Measurements from ENCODE around the gene NHS.

Gene NHS

DNA sequence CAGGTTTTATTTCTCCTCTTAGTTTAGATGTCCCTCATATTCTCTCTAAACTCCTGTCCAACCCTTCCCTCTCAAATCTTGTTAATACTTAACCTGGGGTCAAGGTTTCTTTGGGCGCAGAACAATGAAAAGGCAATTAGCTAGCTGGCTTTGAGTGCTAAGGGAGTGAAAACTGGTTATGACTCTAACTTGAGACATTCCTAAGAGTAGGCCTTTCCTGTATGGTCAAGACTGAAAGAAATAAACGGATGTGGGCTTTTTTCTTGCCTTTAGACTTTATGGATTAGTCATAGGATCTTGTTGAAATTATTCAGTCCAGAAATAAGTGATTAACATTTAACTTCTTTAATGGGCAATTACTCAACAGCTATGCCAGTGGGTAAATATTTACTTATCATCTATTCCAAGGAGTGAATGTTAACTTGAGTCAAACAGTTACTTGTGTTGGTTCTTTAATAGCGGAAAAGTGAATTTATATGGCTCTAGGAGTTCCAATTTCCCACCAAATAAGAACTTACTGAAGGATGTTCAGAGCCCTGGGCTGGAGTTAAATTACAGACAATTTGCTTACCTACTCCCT is 220.5 kb downstream of the NHS start:
- no peak for DNase-seq

DNA sequence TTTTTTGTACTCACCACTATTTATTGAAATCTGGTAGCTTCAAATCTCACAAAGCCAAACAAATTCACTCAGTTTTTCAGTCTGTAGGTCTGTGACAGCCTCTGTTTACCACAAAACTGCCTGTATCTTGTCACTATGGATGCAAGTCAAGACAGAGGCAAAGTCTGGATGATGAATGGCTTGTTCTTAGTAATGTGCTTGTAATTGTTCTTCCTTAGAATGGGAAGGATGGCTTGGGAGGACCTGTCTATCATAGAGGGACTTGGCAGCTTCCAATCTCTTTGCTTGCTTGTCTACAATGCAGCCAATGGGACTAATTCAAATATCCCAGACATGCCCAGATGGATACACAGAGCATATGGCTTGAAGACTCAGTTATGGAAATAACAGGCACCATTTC is 221.1 kb downstream of the NHS start:
- DNase-seq, result no peak

DNA sequence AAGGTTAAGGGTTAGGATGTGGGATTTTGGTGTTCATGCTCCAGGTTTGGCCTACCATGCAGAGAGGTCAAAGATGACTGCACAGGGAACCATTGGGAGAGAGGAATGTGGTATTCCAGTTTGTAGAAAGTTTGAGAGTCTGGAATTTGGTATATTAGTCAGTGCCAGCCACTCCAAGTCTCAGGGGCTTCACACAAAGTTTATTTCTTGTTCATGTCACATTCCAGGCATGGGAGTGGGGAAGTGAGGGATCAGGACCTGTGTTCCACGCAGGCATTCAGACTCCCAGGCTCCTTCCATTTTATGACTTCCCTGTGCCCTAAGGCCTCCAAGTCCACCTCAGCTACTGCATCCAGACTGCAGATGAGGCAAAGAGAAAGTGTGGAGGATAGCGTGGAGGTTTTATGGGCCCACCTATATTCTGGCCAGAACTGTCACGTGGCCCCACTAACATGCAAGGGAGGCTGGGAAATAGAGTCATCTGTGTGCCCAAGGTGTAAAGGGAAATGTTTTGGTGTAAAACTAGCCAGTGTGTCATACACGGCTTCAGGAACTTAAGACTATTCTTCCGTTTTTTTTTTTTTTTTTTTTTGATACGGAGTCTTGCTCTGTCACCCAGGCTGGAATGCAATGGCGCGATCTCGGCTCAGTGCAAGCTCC is 221.7 kb downstream of the NHS start:
- no peak for DNase-seq

DNA sequence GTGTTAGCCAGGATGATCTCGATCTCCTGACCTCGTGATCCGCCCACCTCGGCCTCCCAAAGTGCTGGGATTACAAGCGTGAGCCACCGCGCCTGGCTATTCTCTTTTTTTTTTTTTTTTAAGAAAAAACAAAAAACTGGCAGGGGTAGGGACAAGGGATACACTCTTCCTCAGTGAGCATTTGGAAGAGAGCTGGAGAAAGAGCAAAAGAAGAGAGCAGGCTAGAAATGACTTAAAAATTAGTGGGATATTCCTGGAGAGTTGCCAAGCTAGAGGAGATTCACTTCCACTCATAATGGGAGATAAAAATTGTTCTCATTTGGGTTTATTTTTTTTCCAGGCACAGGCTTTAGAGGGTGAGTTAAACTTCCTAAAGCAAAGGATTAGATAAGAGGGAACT is 222.3 kb downstream of the NHS start:
- DNase-seq, result no peak

DNA sequence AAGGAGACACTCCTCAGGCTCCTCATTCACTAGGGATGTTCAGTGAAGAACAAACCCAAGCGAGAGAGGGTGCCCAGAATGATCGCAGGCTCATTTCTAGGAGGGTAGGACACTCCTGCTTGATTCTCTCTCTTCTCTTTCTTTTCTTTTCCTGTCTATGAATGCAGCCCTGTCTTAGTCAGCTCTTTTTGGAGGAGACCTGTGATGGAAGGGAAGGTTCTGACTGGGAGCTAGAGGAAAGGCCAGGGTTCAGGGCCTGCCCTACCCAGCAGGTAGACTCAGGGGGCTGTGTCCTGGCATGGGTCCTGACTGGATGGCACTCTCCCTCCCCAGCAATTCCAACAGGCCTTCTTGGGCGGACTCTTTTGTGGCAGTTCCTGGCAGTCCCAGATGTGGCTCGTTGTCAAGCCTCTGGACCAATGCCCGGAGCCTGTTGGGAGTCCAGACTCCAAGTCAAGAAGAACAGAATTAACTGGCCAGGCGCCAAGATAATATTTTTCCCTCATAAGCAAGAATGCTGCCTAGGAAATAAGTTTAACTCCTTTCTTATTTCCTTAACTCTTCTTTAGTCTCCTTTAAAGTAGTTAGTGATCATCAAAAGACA is 222.9 kb downstream of the NHS start:
- no peak for DNase-seq

DNA sequence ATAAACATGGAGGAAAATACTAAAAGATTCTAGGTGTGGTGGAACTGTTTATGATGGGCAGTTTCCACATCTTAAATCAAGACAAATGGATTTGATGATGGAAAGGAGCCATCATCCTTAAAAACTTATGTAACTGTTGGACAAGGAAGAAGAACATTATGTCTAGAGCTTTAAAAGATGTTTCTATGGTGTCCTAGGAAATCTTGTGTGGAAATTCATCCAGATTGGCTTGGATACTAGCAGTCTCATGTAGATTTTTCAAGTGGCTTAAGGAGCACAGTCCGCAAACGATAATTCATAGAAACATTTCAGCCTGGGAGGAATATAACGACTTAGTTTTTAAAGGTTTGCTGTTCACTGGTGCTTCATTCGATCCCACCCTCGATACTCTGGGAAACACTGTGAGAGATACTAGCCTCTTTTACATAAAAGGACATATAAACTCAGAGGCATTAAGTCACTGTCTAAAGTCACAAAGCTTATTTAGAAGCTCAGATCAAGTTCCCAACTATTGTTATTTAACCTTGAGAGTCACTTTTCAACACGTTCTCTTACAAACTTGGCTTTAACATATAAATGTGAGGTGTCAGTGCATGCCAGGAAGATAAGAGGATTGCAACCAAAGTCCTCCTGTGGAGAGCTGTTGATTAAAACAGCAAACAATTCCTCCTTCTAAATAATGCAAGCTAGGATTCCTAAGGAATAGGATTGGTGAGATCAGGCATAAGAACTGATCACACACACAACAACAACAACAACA is 226.6 kb downstream of the NHS start:
- DNase-seq, result no peak

DNA sequence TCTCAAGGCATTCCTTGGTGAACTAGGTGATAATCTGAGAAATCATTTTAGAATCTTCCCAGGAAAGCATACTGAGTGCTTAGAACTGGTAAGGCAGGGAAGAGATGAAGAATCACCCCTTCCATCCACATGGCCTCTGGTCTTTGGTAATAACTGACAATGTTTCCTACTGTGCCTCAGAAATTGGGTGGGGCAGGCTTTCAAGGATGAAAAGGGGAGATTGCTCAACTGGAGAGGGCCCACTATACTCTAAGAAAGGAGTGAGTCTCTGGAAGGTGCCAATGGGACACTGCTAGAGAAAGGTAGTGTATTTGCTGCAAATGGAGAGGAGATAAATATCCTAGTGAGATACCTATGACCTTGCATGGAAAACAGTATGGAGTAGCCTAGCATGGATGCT is 227.2 kb downstream of the NHS start:
- no peak for DNase-seq

DNA sequence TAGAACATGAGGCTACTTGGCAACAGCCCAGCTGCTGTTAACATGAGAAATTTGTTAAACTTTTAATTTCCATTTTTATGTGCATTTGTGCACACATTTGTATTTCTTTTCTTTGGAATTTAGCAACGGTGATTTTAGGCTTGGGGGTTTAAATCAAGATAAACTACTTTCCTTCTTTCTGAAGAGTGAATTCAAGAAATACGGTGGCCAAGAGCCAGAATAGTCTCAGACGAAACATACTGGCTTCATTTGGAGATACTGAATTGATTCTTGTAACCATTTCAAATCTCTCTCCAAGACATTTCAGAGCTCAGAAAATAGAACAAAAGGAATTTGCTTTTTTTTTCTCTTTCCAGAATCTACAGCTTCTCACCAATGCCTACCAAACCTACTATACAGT is 228.2 kb downstream of the NHS start:
- no peak for DNase-seq

DNA sequence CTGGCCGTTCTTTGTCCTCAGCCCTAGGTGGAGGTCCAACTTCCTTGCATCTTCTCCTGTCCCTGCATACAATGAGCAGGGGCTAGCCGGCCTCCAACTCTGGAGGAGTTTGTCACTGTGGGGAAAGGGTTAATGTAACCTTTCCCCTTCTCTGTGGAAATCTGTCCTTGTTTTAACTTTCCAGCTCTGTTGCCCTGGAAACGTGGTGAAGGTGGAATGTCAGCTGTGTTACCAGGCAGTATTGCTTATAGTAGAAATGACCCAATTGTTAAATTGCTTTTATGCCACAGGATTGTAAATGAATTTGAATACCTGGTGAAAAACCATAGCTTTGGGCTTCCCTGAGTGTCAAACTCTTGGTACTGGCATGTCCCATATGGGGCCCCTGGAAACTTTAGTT is 230.7 kb downstream of the NHS start:
- no peak for DNase-seq

DNA sequence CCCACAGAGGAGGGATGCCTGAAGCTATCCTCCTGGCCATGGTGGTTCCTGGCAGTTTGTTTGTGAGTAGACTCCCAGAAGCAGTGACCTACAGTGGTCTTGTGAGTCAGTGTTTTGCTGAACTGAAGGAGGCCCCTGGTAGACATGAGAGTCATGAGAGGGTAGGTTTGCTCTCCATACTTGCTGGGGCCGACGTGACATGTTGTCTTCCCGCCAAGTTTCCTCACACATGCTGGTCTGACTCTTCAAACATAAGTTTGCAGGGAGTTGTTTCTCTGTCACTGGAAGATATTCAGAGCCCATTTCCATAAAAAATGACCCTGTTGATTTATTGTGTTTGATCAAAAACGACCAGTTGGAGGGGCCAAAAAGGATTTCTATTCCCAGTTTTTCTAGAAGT is 231.2 kb downstream of the NHS start:
- no peak for DNase-seq

DNA sequence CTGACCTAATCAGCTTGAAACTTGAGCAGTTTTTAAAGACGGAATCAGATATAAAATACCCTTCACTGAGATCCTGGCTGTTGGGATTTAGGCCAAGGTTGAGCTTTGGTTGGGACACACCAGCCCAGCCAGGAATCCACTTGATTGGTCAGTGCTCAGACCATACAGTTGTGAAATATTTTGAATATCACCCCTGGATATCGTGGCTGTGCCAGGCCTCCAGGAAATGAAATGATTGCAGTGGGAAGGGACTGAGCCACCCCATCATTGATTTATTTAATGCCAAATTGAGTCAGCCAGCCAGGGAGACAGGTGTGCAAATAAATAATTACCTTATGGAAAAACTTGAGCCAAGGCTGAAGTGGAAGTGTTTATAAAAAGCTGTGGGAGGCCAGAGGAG is 233.9 kb downstream of the NHS start:
- no peak for DNase-seq

DNA sequence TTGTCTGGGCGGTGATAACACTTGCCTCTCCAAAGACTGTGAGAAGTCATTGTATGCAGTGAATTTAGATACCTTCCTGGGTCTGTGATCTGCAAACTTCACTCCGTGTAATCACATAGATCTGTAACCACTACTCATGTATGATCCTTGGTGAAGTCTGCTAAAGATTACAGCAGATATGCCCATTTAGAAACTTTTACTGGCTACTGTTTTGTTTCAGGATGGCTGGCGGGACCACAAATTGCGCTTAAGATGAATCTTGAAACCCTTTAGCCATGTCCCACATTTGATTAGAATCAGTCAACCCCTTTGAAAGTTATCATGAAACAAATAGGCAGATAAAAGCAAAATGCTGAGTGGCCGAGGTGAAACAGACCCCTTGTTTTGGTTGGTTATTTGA is 235.8 kb downstream of the NHS start:
- no peak for DNase-seq

DNA sequence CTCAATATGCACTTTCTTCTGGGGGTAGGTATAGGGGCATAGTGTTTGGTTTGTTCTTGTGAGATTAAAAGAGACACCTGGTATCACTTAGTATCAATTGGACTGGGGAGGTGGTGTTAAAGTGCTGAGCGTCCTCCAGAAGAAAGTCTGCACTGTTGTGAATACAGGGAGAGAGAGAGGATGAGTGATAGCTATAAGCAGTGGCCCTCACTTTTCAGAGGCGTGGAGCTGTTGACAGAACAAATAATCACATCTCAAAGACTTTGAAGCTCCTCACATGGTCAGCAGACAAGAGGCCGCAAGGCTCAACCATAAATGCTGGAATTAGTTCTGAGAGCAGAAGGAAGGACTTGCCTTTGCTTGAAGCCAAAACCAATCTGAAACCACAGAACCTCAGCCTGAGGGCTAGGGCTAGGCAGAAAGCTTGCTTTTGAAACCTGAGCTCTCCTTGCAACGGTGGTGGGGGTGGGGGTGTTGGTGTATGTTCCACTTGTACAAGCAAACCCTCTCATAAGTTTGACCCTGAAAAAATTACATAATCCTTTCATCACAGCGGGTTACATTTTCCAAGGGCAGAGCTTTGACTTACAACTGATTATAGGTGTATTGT is 239.1 kb downstream of the NHS start:
- no peak for DNase-seq

DNA sequence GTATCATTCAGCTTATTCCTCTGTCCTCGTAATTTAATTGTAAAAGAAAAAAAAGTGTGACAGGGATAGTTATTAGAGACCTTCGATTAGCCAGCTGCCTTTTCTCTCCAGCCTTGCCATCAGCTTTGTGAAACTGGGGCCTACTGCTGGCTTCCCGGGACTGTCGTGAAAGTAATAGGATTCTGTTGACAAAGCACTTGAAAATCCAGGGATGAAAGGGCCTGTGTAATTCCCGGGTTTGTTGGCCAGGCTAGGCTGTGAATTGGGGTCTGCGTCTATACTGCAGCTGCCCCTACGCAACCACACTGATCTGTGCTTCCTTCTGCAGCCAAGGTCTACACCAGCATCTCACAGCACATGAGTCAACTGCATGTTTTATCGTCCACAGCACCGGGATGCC is 241.9 kb downstream of the NHS start:
- no peak for DNase-seq

DNA sequence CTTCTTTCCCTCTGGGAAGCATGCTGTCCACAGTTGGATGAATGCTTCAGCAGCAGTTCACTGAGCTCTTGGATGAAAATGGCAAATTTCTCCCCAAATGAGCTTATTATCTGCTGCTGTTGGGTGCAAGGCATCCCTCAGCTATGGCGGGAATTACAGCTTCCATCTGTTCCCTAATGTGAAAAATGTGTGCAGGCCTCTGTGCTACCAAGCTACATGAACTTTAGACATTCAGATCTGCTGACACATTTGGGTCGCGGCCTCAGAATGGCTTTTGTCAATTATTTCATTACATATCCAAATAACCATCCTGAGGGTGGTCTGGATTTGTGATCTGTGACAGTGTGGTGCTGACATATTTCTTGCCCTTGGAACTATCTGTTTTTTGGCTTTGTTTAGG is 242.8 kb downstream of the NHS start:
- no peak for DNase-seq

DNA sequence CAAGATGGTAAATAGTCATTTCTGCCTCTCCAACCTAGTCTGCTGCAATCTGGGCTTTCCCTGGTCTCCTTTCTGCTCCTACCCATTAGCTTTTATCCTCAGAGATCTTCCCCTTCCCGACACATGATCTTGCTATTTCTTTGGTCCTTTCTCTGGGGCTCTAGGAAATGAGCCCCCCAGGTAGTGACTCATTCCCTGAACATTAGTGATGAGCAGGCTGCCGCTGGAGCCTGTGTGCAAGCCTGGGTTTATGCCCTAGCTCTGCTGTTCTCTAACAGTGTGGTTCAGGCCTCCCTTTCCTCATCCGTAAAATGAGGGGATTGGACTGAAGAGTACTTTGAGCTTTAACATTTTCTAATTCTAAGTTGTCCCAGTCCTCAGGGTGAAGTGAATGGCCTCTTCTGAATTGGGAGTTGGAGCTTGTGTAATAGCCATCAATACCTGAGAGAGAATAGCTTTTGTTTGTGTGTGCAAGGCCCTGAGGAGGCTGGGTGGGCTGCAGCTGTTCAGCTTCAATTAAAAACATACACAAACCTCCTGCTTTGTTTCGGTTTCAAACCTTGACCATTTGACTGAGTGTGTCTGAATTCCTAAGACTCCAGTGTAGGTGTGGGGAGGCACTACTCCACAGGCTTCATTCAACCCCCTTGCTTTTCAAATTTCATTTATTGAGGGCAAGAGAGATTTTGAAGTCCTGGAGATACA is 246.7 kb downstream of the NHS start:
- DNase-seq, result no peak

DNA sequence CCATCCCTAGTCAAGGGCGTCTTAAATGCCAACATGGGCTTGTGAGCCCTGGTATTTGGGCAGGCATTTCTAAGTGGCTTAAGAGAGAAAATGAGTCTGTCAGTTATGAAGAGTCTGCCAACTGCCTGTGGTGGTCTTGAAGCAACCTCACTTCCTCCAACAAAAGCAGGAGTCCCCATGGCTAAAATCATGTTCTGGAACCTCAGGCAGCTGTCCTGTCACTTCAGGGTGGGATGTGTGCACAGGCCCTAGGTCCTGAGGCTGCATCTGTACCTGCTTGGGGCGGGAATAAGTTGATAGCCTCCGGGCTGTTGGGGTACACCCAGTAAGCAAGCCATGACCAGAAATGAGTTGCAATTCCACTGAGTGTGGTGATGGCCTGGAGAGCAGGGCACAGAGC is 247.3 kb downstream of the NHS start:
- DNase-seq, result no peak

DNA sequence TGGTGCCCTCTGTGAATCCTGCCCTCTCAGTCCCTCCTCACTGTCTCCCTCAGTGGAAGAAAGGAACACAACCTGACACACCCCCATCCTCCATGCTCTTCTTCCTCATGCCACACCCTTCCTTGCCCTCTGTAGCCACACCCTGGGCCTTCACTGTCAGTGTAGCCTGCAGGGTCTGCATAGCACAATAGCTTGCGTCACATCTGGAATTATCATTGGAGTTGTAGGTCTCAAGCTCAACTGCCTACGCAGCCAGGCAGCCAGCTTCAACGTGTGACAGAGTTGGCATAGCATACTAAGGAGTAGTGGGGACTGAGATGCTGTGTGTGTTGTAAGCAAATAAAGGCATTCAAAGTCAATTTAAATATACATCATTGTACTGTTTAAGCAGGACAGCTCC is 248.8 kb downstream of the NHS start:
- no peak for DNase-seq

DNA sequence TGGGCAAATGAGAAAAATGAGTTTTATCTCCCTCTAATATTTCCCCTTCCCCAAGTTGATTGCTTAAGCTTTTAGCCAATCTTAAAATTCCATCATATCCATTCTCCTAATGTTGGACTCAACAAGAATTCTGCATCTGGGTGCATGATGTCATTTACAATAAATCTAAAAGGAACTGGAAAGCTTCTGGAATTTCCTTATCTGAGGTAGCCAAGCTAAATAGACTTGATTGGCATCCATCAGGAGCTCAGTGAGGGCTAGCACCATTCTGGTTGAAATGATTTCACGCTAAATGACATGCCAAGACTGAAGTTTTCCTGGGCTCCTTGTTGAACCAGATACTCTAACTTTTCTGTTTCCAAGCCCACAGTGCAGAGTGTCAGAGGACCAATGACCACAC is 252.0 kb downstream of the NHS start:
- no peak for DNase-seq

DNA sequence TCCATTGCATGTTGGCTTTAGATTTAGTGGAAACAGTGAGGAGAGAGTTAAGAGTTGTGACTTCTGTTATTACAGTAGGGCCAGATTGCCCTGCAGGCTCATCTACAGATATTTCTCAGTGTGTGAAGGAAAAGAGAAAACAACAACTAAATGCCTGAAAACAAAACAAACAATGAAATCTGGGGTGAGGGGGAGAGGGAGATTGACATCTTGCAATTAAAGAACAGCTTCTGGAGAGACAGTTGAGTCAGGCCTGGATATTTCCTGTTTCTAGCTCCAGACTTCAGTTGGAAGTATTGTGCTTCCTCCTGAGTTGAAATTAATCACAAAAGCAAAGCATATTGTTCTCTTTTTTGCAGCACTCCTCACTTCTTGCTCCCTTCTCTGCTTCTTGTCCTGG is 254.0 kb downstream of the NHS start:
- DNase-seq, result no peak

DNA sequence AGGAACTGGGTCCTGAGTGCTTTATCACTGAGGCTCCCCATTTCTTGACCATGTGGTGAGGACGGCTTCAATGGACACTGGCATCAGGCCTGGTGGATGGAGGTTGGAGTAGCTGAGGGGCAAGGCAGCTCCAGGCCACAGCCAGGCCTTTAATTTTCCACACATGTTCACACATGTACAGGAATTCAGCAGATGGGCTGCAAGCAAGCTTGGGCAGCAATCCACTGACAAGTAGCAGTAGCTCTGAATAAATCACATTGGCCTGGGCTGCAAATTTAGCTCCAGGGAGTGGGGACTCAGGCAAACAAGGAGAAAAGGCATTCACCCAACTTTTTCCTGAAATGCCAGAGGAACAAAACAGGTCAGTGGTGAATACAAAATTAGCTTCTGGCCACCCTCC is 254.5 kb downstream of the NHS start:
- no peak for DNase-seq

DNA sequence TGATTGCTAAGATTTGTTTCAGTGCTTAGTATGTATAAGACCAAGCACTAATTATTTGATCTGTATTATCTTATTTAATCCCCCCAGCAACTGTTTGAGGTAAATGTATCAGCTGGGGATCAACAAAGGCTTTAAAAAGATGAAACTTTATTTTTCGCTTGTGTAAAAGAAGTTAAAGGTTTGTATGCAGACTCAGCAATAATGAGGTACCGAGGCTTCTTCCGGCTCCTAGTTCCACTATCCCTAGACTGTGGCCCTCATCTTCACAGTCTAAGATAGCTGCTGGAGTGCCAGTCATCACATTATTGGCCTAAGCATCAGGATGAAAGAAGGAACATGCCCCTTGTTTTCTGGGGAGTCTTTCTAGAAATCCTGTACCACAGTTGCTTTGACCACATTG is 256.6 kb downstream of the NHS start:
- no peak for DNase-seq

DNA sequence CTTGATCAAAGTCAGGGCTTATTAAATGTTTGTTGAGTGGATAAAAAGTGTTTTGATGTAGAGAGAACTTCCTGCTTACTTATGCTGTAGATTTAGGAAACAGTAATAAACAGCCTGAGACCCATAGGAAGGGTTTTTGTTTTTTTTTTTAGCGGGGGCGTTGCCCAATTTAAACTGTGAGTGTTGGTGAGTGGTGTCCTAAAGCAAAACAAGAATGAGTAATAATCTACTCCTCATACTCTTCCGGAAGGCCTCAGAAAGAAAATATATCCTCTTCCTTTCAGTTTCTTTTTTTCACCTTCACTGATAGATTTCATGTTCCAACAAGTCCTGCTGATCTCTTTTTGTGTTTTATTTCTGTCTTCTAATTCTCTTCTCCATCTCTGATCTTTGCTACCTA is 257.9 kb downstream of the NHS start:
- no peak for DNase-seq

Data from activated gamma-delta T cell treated with Interleukin-2 at 50 U/mL for 16 hours (primary cell).